GM20000 (cell line): Measurements from ENCODE around the gene ESAM.

Experiments
- DNase-seq: peaks from one replicate; pipeline ENCODE4 v3.0.0; 2012; ENCODE audit warnings: low spot score
- TF ChIP-seq, protein P1 (sequence below): IDR thresholded peaks from 2 replicates; pipeline ENCODE4 v1.5.1; 2012; ENCODE audit warnings: mild to moderate bottlenecking, control low read depth; ENCODE audit errors: extremely low read depth, missing control alignments

Gene ESAM

DNA sequence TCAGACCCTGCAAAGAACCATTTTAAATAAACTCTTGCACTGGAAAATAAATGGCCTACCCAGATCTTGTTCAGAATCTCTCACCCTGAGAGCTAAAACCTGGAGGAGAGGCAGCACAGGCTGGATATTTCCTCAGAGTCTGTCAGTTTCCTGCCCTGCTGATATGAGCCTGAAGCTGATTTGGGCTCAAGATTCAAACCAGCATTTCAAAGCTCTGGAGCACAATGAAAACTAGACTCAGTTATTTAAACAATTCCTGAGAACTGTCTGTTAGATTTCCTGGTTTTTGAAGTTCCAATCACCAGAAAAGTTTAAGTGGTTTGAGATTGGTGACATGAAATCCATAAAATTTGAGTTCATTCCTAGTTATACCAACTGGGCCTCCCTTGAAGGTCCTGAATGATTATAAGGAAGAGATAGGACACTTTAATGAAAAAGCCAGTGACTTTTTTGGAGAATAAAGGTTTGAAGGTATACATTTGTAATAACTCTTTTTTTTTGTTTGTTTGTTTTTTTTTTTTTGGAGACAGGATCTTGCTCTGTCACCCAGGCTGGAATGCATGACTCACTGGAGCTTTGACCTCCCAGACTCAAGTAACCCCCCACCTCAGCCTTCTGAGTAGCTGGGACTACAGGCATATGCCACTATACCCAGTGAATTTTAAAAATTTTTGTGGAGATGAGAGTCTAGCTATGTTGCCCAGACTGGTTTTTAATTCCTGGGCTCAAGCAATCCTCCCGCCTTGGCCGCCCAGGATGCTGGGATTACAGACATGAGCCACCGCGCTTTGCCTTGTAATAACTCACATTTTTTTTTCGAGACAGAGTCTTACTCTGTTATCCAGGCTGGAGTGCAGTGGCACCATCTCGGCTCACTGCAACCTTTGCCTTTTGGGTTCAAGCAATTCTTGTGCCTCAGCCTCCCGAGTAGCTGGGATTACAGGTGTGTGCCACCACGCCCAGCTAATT is 8.0 kb upstream of the ESAM start:
- TF ChIP-seq, protein P1, sequence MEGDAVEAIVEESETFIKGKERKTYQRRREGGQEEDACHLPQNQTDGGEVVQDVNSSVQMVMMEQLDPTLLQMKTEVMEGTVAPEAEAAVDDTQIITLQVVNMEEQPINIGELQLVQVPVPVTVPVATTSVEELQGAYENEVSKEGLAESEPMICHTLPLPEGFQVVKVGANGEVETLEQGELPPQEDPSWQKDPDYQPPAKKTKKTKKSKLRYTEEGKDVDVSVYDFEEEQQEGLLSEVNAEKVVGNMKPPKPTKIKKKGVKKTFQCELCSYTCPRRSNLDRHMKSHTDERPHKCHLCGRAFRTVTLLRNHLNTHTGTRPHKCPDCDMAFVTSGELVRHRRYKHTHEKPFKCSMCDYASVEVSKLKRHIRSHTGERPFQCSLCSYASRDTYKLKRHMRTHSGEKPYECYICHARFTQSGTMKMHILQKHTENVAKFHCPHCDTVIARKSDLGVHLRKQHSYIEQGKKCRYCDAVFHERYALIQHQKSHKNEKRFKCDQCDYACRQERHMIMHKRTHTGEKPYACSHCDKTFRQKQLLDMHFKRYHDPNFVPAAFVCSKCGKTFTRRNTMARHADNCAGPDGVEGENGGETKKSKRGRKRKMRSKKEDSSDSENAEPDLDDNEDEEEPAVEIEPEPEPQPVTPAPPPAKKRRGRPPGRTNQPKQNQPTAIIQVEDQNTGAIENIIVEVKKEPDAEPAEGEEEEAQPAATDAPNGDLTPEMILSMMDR = no peak
- no peak for DNase-seq

DNA sequence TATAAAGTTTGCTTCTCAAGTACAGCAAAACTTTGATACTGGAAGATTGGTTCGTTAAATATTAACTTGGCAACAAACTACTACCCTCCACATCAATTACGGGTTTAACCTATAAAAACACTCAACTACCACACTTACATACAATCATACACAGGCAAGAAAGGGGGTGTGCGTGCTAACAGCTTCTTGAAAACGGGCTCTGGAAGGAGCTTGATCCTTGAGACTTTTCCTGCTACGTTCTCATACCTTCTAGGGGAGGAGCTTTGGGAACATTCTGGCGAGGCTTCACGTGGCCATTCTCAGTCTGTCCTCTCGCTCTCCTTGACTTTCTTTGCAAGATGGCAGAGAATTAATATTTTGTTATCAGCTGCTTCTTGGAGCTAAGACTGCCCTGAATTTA is 6.8 kb upstream of the ESAM start:
- TF ChIP-seq, protein P1 = no peak
- DNase-seq = no peak

DNA sequence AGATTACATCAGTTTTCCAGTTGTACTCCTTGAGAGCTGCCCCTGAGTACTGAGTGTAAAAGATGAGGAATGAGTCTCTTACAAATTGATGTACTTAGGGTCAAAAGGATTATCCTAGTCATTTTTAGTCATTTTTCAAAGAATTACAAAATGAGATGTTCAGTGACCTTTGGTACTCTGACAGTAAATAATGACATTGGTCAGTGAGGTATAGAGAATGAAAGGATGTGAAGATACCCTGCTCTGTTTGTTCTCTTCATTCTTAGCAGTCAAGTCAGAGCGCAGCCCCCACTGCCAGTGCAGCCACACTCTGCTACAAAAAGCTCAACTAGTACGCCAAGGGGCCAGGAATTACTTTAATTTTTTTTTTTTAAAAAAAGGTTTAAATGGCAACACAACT is 4.1 kb upstream of the ESAM start:
- TF ChIP-seq, protein P1 = no peak
- no peak for DNase-seq

DNA sequence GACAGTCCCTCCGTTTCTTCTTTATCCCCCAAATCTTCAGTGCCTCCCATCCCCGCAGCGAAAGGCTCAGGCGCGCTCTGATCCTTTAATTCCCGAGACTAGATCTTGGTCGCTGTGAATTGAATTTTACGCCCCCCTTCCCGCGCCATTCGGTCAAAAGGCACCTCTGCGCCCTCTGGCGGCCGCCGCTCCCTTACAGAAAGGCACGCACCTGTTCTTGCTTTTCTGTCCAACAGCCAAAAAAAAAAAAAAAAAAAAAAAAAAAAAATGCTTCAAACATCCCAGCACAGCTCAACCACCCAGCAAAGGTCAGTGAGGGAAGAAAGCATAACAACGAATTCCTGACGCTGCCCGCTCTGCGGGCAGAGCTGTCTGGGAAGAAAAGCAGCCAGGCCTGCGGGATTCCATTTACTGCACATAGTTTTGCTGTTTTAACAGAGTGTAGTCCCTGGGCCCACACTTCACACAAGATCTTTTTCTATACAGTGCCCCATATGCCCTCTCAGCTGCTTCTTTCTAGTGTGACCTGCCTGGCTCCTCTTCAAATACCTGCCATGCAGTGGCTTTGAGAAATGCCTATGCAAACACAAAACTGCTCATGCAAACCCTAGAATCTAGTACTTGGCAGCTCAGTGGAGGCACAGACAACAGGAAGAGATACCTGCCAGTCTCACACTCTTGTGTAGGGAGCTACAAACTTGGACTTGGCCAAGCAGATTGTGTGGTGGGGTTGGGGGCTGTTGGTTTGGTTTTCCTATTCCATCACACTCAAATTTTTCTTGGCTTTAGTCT is 1.3 kb upstream of the ESAM start:
- TF ChIP-seq, protein P1 = peak; percentile 81
- peak; percentile 75 for DNase-seq

DNA sequence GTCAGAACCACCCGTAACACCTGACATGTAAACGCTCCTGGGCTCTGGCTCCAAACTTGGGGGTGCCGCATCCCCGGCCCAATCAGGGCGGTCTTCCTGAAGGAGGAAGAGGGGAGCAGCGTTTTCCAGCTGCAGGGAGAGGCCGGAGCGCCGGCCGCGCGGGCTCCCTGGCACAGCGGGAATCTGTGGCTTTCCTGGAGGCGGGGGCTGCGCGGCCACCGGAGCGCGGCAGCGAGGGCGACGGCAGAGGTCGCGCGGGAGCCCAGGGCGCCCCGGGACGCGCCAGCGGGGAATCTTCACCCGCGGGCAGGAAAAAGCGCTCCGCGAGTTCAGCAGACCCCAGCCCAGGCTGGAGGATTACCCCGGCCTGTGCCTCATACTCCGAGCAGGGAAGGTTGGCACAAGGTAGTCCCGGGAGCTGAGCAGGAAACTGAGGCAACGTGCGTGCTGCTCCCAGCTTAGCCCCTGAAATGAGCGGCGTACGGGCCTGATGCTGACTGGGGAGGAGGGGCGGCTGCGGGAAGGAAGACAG is 600 bp upstream of the ESAM start:
- TF ChIP-seq, protein P1 = peak; percentile 42
- DNase-seq = peak; percentile 55

DNA sequence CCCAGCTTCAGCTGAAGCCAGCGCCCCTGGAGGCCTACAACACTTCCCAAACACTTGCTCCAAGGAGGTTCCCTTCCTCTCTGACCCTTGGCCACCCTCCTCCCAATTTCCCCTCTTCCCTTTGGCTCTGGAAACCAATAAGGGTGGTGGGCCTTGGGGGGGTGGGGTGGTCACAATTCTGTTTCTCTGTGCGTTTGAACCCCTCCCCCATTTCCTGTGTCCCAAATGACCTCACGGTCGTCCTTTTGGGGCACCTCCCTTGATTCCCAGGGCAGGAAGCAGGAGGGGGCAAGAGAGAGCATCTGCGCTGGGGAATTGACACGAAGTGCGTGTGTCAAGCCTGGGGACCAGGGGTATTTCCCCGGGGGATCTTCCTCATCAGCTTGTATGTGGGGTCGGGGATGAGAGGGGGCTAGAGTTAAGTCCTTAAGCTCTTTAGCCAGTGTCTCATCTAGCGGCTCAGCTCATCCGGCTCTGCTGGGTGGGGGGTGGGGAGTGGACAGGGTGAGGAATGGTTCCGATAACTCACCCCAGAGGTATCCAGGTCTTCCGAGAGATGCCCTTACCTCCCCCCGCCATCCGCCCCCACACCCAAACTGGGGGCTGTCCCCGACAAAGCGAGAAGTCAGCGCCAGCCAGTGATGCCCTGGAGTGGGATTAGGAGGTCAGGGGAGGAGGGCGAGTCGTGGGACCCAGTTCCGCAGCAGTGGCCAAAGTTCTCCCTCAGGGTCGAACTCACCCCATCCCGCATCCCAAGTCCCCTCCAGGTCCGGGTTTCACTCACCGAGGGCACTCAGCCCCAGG is 587 bp downstream of the ESAM start:
- TF ChIP-seq, protein P1 = no peak
- peak; percentile 60 for DNase-seq
